NB4 (cell line): ENCODE results near the gene NABP2.

Source experiments
- DNase-seq: peaks from one replicate; pipeline ENCODE4 v3.0.0; 2010; ENCODE audit warnings: low read depth
- H3K4me3 ChIP-seq: one replicate; pipeline ENCODE4 v1.5.1; 2011; ENCODE audit warnings: mild to moderate bottlenecking, low read depth, low read length, moderate library complexity
- MYC ChIP-seq: IDR thresholded peaks from 2 replicates; pipeline ENCODE4 v1.6.1; 2011; ENCODE audit warnings: low read depth, low read length
- POLR2A ChIP-seq: IDR thresholded peaks from 2 replicates; pipeline ENCODE4 v1.6.1; 2011; ENCODE audit warnings: mild to moderate bottlenecking; ENCODE audit not compliant: insufficient read length; ENCODE audit errors: extremely low read depth
- TF ChIP-seq, protein P1 (sequence below): IDR thresholded peaks from one replicate; pipeline ENCODE4 v1.5.1; 2012; ENCODE audit warnings: low read depth, low read length
- TF ChIP-seq, protein P2 (sequence below): IDR thresholded peaks from 2 replicates; pipeline ENCODE4 v1.6.1; 2011; ENCODE audit warnings: low read depth, low read length

The NABP2 gene

DNA sequence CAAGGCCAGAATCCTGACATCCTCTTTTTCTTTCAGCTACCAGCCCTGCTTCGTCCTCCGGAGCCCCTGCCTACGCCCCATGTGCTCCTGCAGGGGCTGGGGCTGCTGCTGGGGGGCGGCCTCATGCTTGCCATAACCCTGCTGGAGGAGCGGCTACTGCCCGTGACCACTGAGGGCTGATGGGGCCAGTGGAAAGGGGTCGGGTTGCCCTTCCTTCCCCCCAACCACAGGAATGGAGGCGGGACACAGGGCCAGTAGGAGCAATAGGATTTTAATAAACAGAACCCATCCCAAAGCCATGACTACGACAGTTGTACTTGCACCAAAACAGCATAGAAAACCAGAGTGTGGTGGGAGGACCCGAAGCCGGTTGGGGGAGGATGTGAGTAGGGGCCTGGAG, 13.4 kb downstream of the NABP2 start:
- no peak overlapping the region for H3K4me3 ChIP-seq
- TF ChIP-seq MYC (no peak), POLR2A (no peak)
- TF ChIP-seq, protein P1, sequence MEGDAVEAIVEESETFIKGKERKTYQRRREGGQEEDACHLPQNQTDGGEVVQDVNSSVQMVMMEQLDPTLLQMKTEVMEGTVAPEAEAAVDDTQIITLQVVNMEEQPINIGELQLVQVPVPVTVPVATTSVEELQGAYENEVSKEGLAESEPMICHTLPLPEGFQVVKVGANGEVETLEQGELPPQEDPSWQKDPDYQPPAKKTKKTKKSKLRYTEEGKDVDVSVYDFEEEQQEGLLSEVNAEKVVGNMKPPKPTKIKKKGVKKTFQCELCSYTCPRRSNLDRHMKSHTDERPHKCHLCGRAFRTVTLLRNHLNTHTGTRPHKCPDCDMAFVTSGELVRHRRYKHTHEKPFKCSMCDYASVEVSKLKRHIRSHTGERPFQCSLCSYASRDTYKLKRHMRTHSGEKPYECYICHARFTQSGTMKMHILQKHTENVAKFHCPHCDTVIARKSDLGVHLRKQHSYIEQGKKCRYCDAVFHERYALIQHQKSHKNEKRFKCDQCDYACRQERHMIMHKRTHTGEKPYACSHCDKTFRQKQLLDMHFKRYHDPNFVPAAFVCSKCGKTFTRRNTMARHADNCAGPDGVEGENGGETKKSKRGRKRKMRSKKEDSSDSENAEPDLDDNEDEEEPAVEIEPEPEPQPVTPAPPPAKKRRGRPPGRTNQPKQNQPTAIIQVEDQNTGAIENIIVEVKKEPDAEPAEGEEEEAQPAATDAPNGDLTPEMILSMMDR = no peak
- TF ChIP-seq, protein P2, sequence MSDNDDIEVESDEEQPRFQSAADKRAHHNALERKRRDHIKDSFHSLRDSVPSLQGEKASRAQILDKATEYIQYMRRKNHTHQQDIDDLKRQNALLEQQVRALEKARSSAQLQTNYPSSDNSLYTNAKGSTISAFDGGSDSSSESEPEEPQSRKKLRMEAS = no peak
- DNase-seq = no peak

DNA sequence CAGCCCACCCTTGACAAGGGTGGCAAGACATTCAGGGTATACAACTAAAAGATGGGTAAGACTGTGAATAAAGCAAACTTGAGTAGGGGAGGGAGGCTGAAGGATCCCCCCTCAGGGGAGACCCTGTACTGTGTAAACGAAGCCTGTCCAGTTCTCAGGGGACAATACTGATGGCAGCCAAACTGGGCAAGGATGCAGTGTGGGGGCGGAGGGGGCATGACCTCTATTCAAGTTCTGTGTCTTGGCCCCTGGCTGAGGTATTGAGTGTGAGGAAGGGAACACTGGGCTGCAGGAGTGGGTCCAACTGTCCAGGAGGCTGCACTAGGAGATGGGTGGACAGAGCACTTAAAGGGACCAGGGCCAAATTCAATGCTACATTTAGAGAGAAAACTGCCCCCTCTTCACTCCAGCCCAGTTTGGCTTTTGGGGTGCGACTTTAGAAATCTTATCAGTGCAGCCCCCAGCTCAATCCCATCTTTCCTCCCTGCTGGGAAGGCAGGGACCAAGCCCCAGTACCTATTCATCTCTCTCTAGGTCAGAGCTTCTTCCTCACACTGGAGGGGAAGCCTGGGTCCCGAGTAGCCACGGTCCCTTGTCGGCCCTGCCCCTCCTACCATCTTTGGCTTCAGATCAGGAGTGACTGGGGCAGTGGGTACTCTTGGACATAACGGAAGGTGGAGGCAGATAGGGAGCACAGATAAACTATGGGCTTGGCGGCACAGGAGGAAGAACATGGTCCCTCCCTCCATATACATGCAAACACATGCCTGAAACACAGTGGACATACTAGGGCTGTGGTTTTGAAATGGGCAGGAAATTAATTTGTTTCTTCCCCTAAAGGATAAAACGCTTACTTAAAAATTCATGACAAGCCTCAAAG, 17.5 kb downstream of the NABP2 start:
- TF ChIP-seq, protein P1 = no peak
- TF ChIP-seq, protein P2 = no peak
- TF ChIP-seq POLR2A (no peak), MYC (no peak)
- DNase-seq = no peak
- no peak overlapping the region for H3K4me3 ChIP-seq

DNA sequence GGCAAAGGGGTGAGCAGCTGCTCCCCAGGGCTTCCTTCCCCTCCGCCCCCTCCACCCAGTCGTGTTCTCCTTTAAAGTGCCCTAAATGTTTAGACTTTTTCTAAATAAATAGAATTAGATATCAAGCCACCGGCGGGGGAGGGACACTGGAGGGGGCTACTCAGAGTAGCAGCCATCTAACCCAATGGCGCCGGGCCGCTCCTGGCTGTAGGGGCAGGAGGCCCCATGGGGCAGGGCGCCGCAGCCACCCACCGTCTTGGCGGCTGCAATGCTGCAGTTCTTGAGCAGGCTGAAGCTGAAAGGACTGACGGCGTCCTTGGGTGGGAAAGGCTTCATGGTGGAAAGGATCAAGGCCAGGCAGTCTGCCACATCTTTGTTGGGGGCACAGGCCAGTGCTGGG, 18.8 kb downstream of the NABP2 start:
- H3K4me3 ChIP-seq = no peak overlapping the region
- TF ChIP-seq, protein P1 = no peak
- TF ChIP-seq MYC (no peak), POLR2A (no peak)
- TF ChIP-seq, protein P2 = no peak
- DNase-seq = no peak

DNA sequence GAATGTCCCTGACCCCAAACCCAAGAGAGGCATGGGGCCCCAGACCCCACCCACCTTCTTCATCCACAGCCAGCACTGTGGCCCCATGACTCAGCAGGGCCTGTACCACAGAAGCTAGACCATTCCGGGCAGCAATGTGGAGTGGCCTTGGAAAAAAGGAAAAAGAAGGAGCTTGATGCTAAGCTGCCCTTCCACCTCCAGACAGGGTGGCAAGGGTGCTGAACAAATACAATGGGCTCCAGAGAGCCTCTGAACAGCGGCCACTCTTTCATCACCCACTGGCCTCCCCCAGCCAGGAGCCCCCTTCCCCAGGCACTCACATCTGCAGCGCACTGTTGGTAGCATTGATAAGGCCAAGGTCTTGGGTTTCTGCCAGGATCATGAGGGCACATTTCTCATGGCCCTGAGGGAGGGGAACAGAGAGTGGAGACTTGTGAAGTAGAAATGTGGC, 19.6 kb downstream of the NABP2 start:
- H3K4me3 ChIP-seq = no peak overlapping the region
- TF ChIP-seq, protein P1 = no peak
- TF ChIP-seq POLR2A (no peak), MYC (no peak)
- TF ChIP-seq, protein P2 = no peak
- no peak for DNase-seq

DNA sequence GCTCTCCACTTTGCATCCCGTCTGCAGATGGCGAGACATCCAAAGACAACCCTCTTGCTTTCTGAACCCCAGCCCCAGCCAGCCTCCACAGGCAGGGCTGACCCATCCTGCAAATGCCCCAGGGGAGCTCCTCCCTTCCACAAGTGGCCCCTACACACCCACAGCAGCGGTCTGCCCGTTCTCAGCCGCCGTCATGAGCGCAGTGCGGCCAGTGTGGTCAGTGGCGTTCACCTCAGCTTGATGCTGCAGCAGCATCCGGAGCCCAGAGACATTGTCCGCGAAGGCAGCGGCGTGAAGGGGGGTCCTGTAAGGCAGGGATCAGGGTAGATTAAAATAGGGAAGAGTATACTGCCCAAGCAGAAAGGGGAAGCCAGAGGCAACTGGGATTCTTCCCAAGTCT, 20.4 kb downstream of the NABP2 start:
- no peak for TF ChIP-seq MYC
- no peak for TF ChIP-seq POLR2A
- TF ChIP-seq, protein P1 = no peak
- TF ChIP-seq, protein P2 = no peak
- DNase-seq = no peak
- H3K4me3 ChIP-seq = no peak overlapping the region
